ENCODE results near the gene GNB5.
"Not testable (repeated sequence)": the region's sequence is repeated elsewhere in the genome, so short reads cannot be mapped to it uniquely, and the experiment has no call there.

GNB5 gene

GRCh38 chr15:52086011-52086786 is 105.0 kb downstream of the GNB5 start:
- TF ChIP-seq RARB (CRISPR knock-in tag; IDR thresholded peaks at IDR 0.05) (no peak), OSR1 (CRISPR knock-in tag; IDR thresholded peaks at IDR 0.05) (no peak), ZFP3 (CRISPR knock-in tag; IDR thresholded peaks at IDR 0.05) (no peak)
- ATAC-seq = no peak

DNA sequence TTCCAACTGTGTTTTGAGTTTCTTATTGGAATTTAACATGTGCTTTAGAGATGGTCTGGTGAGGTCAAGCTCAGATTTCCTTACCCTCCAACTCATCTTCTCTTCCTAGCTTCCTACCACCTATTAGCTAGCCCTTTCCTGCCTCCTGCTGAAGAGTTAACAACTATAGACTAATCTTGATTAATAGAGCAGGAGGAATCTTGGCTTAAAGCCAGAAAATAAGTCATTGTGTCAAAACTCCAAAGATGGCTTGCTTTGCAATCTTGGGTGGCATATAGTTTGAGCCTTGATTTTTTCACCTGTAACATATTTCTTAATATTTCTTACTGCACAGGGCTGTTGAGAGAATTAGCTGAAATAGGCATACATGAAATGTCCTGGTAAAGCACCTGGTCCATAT is 105.9 kb downstream of the GNB5 start:
- ATAC-seq = no peak
- TF ChIP-seq, protein P1, sequence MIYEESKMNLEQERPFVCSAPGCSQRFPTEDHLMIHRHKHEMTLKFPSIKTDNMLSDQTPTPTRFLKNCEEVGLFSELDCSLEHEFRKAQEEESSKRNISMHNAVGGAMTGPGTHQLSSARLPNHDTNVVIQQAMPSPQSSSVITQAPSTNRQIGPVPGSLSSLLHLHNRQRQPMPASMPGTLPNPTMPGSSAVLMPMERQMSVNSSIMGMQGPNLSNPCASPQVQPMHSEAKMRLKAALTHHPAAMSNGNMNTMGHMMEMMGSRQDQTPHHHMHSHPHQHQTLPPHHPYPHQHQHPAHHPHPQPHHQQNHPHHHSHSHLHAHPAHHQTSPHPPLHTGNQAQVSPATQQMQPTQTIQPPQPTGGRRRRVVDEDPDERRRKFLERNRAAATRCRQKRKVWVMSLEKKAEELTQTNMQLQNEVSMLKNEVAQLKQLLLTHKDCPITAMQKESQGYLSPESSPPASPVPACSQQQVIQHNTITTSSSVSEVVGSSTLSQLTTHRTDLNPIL (CRISPR knock-in tag; IDR thresholded peaks at IDR 0.05; ENCODE audit: low read depth) = no peak

DNA sequence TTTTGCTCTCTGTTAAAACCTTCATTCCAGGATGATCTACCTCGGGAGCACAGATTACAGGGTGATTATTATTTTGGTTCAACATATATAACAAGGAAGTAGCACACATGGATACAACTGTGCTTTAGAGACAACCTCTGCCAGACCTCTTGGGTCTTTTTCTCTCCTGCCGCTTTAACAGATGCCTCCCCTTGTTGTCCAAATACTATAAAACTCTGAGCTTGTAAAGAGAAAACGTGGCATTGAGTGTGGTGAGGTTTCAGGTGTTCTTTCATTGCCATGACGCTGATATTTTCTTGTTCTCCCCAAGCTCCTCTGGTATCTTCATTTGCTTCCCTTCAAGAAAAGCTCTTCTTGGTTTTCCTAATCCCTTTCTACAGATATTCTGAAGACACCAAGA is 107.6 kb downstream of the GNB5 start:
- ATAC-seq = no peak
- TF ChIP-seq PPARA (CRISPR knock-in tag; IDR thresholded peaks at IDR 0.05; ENCODE audit: borderline replicate concordance) (no peak), ZNF8 (CRISPR knock-in tag; IDR thresholded peaks at IDR 0.05) (no peak), ISL1 (CRISPR knock-in tag; IDR thresholded peaks at IDR 0.05) (no peak), TOX (CRISPR knock-in tag; IDR thresholded peaks at IDR 0.05; ENCODE audit: borderline replicate concordance) (no peak), SNAI2 (CRISPR knock-in tag; IDR thresholded peaks at IDR 0.05) (no peak), ESRRG (CRISPR knock-in tag; IDR thresholded peaks at IDR 0.05) (no peak), CSDC2 (CRISPR knock-in tag; IDR thresholded peaks at IDR 0.05) (no peak), GLIS3 (CRISPR knock-in tag; IDR thresholded peaks at IDR 0.05) (no peak), TCF4 (CRISPR knock-in tag; IDR thresholded peaks at IDR 0.05; ENCODE audit: borderline replicate concordance) (no peak), POU6F1 (CRISPR knock-in tag; IDR thresholded peaks at IDR 0.05; ENCODE audit: borderline replicate concordance, low read depth) (no peak), ZC3H10 (CRISPR knock-in tag; IDR thresholded peaks at IDR 0.05) (no peak), PATZ1 (CRISPR knock-in tag; IDR thresholded peaks at IDR 0.05; ENCODE audit: borderline replicate concordance) (no peak), TSHZ2 (CRISPR knock-in tag; IDR thresholded peaks at IDR 0.05) (no peak)
- TF ChIP-seq, protein P2, sequence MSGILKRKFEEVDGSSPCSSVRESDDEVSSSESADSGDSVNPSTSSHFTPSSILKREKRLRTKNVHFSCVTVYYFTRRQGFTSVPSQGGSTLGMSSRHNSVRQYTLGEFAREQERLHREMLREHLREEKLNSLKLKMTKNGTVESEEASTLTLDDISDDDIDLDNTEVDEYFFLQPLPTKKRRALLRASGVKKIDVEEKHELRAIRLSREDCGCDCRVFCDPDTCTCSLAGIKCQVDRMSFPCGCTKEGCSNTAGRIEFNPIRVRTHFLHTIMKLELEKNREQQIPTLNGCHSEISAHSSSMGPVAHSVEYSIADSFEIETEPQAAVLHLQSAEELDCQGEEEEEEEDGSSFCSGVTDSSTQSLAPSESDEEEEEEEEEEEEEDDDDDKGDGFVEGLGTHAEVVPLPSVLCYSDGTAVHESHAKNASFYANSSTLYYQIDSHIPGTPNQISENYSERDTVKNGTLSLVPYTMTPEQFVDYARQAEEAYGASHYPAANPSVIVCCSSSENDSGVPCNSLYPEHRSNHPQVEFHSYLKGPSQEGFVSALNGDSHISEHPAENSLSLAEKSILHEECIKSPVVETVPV (CRISPR knock-in tag; IDR thresholded peaks at IDR 0.05) = no peak
- TF ChIP-seq, protein P1 (CRISPR knock-in tag; IDR thresholded peaks at IDR 0.05; ENCODE audit: low read depth) = no peak

- ATAC-seq = not testable (repeated sequence)
Observed at GRCh38 chr15:52083037-52083359, 108.2 kb downstream of the GNB5 start.

Data from SK-N-SH treated with all-trans-retinoic acid at 6 μM for 48 hours (cell line).